ENCODE data around the gene CDK14.

GRCh38 chr7:90955641-90956207 is 359.6 kb downstream of the CDK14 start:
- no peak for TF ChIP-seq SMC3 (IDR thresholded peaks at IDR 0.05; ENCODE audit: borderline replicate concordance, low read length)
- TF ChIP-seq MTA3 (IDR thresholded peaks at IDR 0.05; ENCODE audit: borderline replicate concordance, low read length): no peak
- no peak for TF ChIP-seq ZNF384 (IDR thresholded peaks at IDR 0.05; ENCODE audit: borderline replicate concordance, low read depth, low read length)
- no peak for TF ChIP-seq POLR2AphosphoS5 (IDR thresholded peaks at IDR 0.05; ENCODE audit: low read length)
- TF ChIP-seq ATF2 (IDR thresholded peaks at IDR 0.05; ENCODE audit: low read length): no peak
- no peak for TF ChIP-seq GABPA (IDR thresholded peaks at IDR 0.05; ENCODE audit: low read depth)
- no peak for TF ChIP-seq POLR2A (IDR thresholded peaks at IDR 0.05; ENCODE audit: low read depth, low read length)
- TF ChIP-seq ZNF274 (IDR thresholded peaks at IDR 0.05; ENCODE audit: insufficient read depth, insufficient read length): no peak
- TF ChIP-seq WRNIP1 (IDR thresholded peaks at IDR 0.05; ENCODE audit: borderline replicate concordance, low read depth, low read length): no peak

Measured in GM12878 (cell line).